Naive thymus-derived CD4-positive, alpha-beta T cell (primary cell): ENCODE data around the gene VPS50. TPM values are rescaled to one million over a fixed set of nuclear protein-coding genes. Genes with fewer than 3 reads are reported as not detected.
A peak's percentile ranks its signal among the peaks of the same experiment; 100 is the strongest.

ENCODE experiments used
- ATAC-seq: fragments of 150-1000 bp; cut with Tn5 transposase; 2 replicates; pipeline ENCODE4 v1.10.0; 2021; ENCODE audit warnings: mild to moderate bottlenecking, moderate library complexity
- CTCF ChIA-PET: fragments of 350-600 bp; sonication (Branson Sonifier 250); formaldehyde crosslinking; loops from one replicate; lab custom pipeline; 2021; ENCODE audit warnings: antibody characterized with exemption; lab: Charles Lee
- POLR2A ChIA-PET: fragments of 350-600 bp; sonication (Branson Sonifier 250); formaldehyde crosslinking; loops from one replicate; lab custom pipeline; 2021; ENCODE audit warnings: antibody characterized with exemption, inconsistent platforms; lab: Charles Lee
- DNase-seq, 9 donors: peaks; one replicate each; pipeline versions ENCODE4 v3.0.0 to v3.0.0-alpha.2; 2020 to 2022; ENCODE audit warnings: mixed read lengths in 1 of 9
- H3K27ac ChIP-seq: one replicate; pipeline ENCODE4 v1.7.0; 2013; ENCODE audit warnings: mild to moderate bottlenecking, low read depth, low read length, moderate library complexity
- H3K27me3 ChIP-seq, 2 donors: one replicate each; pipeline ENCODE4 v1.7.0; 2013; ENCODE audit warnings: low read length in 2 of 2, mild to moderate bottlenecking in 2 of 2, moderate library complexity in 2 of 2; ENCODE audit not compliant: control insufficient read depth in 2 of 2, insufficient read depth in 2 of 2
- H3K36me3 ChIP-seq, 3 experiments: 1 replicate in 2 of 3; 2 replicates in 1 of 3; pipeline ENCODE4 v1.7.0; 2013; ENCODE audit warnings: low read length in 3 of 3, mild to moderate bottlenecking in 3 of 3, moderate library complexity in 1 of 3; ENCODE audit not compliant: insufficient read depth in 3 of 3, control insufficient read depth in 2 of 3
- H3K4me1 ChIP-seq, 2 donors: one replicate each; pipeline ENCODE4 v1.7.0; 2013; ENCODE audit warnings: low read length in 2 of 2, mild to moderate bottlenecking in 2 of 2, moderate library complexity in 1 of 2; ENCODE audit not compliant: control insufficient read depth in 2 of 2, insufficient read depth in 2 of 2
- H3K4me3 ChIP-seq: 2 replicates; pipeline ENCODE4 v1.7.0; 2013; ENCODE audit warnings: mild to moderate bottlenecking, low read length
- H3K9me3 ChIP-seq, 3 experiments: 1 replicate in 2 of 3; 2 replicates in 1 of 3; pipeline ENCODE4 v1.7.0; 2013; ENCODE audit warnings: low read length in 3 of 3; ENCODE audit not compliant: control insufficient read depth in 2 of 3
- H3K27ac Mint-ChIP-seq, 9 donors: one replicate each; pipeline ENCODE4 v1.8.0; 2020 to 2022; ENCODE audit warnings: mixed read lengths in 9 of 9, mild to moderate bottlenecking in 8 of 9, moderate library complexity in 5 of 9, inconsistent platforms in 2 of 9
- H3K27me3 Mint-ChIP-seq, 5 donors: one replicate each; pipeline ENCODE4 v1.8.0; 2021 to 2022; ENCODE audit warnings: mixed read lengths in 5 of 5, mild to moderate bottlenecking in 1 of 5
- H3K36me3 Mint-ChIP-seq, 5 donors: one replicate each; pipeline ENCODE4 v1.8.0; 2020 to 2022; ENCODE audit warnings: mixed read lengths in 5 of 5, mild to moderate bottlenecking in 3 of 5, inconsistent platforms in 1 of 5
- H3K4me1 Mint-ChIP-seq, 7 donors: one replicate each; pipeline ENCODE4 v1.8.0; 2020 to 2022; ENCODE audit warnings: mixed read lengths in 7 of 7, mild to moderate bottlenecking in 3 of 7, inconsistent platforms in 1 of 7
- H3K4me3 Mint-ChIP-seq, 10 donors: one replicate each; pipeline ENCODE4 v1.8.0; 2020 to 2022; ENCODE audit warnings: mild to moderate bottlenecking in 10 of 10, mixed read lengths in 10 of 10, moderate library complexity in 6 of 10, inconsistent platforms in 2 of 10
- H3K9me3 Mint-ChIP-seq, 11 donors: one replicate each; pipeline ENCODE4 v1.8.0; 2020 to 2022; ENCODE audit warnings: mixed read lengths in 11 of 11, mild to moderate bottlenecking in 4 of 11, inconsistent platforms in 1 of 11, moderate library complexity in 1 of 11
- intact Hi-C, 2 donors: fragments of 100-400 bp; cut with micrococcal nuclease; formaldehyde crosslinking; loops; one replicate each; pipeline ENCODE4 v1.15.1; 2023
- polyA plus RNA-seq, 2 donors: library from polyadenylated mRNA; unstranded; fragments of 300-500 nt; fragmentation: Illumina TruSeq; gene quantifications; one replicate each; pipeline ENCODE4 v1.2.3, GENCODE V29; 2021
- total RNA-seq, 6 experiments: library from RNA in 5 of 6; stranded (reverse) in 5 of 6; gene quantifications; 1 replicate in 5 of 6; 2 replicates in 1 of 6; pipeline ENCODE4 v1.2.3 and lab custom pipeline; 2021 to 2026

The VPS50 gene
- total and polyA plus RNA-seq, 7 experiments from 2014 or later, result 15.3 to 44.2 (median 30.7) TPM

GRCh38 chr7:93218997-93219827 lies 13.0 kb upstream of the VPS50 start:
- intact Hi-C loops, result no loop called here
- Histone ChIP-seq H3K27me3 (peaks cover 0 to 6% of the 10 kb centered on the region in 2 donors), H3K9me3 (no peaks in the 10 kb centered on the region), H3K36me3 (no peaks in the 10 kb centered on the region), H3K4me1 (no peaks in the 10 kb centered on the region), H3K4me3 (no peak overlapping the region), H3K27ac (no peak overlapping the region)
- no peak for ATAC-seq
- Mint-ChIP-seq H3K36me3 (no peaks in the 10 kb centered on the region), H3K27me3 (peaks cover 14 to 42% (median 20%) of the 10 kb centered on the region in 5 donors), H3K9me3 (peaks cover 0 to 2% (median 0%) of the 10 kb centered on the region in 11 donors), H3K4me1 (no peaks in the 10 kb centered on the region), H3K27ac (no peak overlapping the region), H3K4me3 (no peak overlapping the region)
- CTCF ChIA-PET, result interaction anchor here (0.8 kb wide), 1 partner anchor 10 kb away, joined by 3 read pairs; no protein-coding TSS in a partner anchor
- POLR2A ChIA-PET, result no interaction called here
- no peak for DNase-seq

GRCh38 chr7:93219868-93220267 lies 12.3 kb upstream of the VPS50 start:
- H3K9me3 ChIP-seq, result no peaks in the 10 kb centered on the region
- CTCF ChIA-PET, result interaction anchor here (0.8 kb wide), 1 partner anchor 9 kb away, joined by 3 read pairs; no protein-coding TSS in a partner anchor
- H3K27ac Mint-ChIP-seq, result no peak overlapping the region
- H3K4me1 Mint-ChIP-seq, result no peaks in the 10 kb centered on the region
- peaks cover 8 to 42% (median 14%) of the 10 kb centered on the region in 5 donors for H3K27me3 Mint-ChIP-seq
- no peak overlapping the region for H3K27ac ChIP-seq
- peaks cover 0 to 2% (median 0%) of the 10 kb centered on the region in 11 donors for H3K9me3 Mint-ChIP-seq
- POLR2A ChIA-PET, result interaction anchor here (0.5 kb wide), 1 partner anchor 10 kb away, joined by 3 read pairs; no protein-coding TSS in a partner anchor
- peaks cover 0 to 6% of the 10 kb centered on the region in 2 donors for H3K27me3 ChIP-seq
- H3K36me3 ChIP-seq, result no peaks in the 10 kb centered on the region
- H3K4me3 ChIP-seq, result no peak overlapping the region
- no peak for DNase-seq
- H3K4me3 Mint-ChIP-seq, result no peak overlapping the region
- H3K36me3 Mint-ChIP-seq, result no peaks in the 10 kb centered on the region
- intact Hi-C loops, result no loop called here
- H3K4me1 ChIP-seq, result no peaks in the 10 kb centered on the region
- ATAC-seq, result no peak

- intact Hi-C loops, result loop anchor here in 1 of 2 donors (5.0 kb wide), 1 partner anchor 534 kb away; no protein-coding TSS in a partner anchor
- Mint-ChIP-seq H3K9me3 (no peaks in the 10 kb centered on the region), H3K4me3 (no peak within 1 kb of the TSS), H3K36me3 (no peaks in the 10 kb centered on the region), H3K27me3 (peaks cover 0 to 38% (median 0%) of the 10 kb centered on the region in 5 donors), H3K27ac (no peak within 1 kb of the TSS), H3K4me1 (peaks cover 0 to 16% (median 11%) of the 10 kb centered on the region in 7 donors)
- DNase-seq (no peak), ATAC-seq (no peak)
- POLR2A ChIA-PET, result interaction anchor here (0.6 kb wide), 1 partner anchor 630 kb away, joined by 4 read pairs; no protein-coding TSS in a partner anchor
- Histone ChIP-seq H3K4me1 (peaks cover 0 to 6% of the 10 kb centered on the region in 2 donors), H3K27ac (no peak within 1 kb of the TSS), H3K27me3 (no peaks in the 10 kb centered on the region), H3K4me3 (no peak within 1 kb of the TSS), H3K36me3 (no peaks in the 10 kb centered on the region), H3K9me3 (no peaks in the 10 kb centered on the region)
- CTCF ChIA-PET, result interaction anchor here (1.8 kb wide), 1 partner anchor 20 kb away, joined by 4 read pairs; no protein-coding TSS in a partner anchor
These were observed 5.9 kb upstream of the VPS50 start, which contains the start of gene HEPACAM2 for GRCh38 chr7:93226310-93226709. TSS of gene HEPACAM2 (minus strand) at chr7:93226469.

GRCh38 chr7:93228302-93228701 lies 3.9 kb upstream of the VPS50 start:
- H3K4me3 ChIP-seq, result no peak overlapping the region
- POLR2A ChIA-PET, result interaction anchor here (1.0 kb wide), 1 partner anchor 110 kb away, joined by 3 read pairs; the partner anchor contains the start of gene SAMD9

GRCh38 chr7:93231259-93231658 lies 907 bp upstream of the VPS50 start:
- H3K9me3 Mint-ChIP-seq, result peaks cover 0 to 4% (median 0%) of the 10 kb centered on the region in 11 donors
- H3K36me3 ChIP-seq, result peaks cover 0 to 2% (median 0%) of the 10 kb centered on the region in 3 experiments
- peak overlapping the region; percentile 89 for H3K27ac ChIP-seq
- peak overlapping the region; percentile 91 to 99 (median 97) for H3K4me3 Mint-ChIP-seq
- peaks cover 5 to 38% (median 21%) of the 10 kb centered on the region in 7 donors for H3K4me1 Mint-ChIP-seq
- H3K36me3 Mint-ChIP-seq, result no peaks in the 10 kb centered on the region
- H3K27ac Mint-ChIP-seq, result peak overlapping the region; percentile 93 to 99 (median 98)
- peaks cover 0 to 14% (median 0%) of the 10 kb centered on the region in 5 donors for H3K27me3 Mint-ChIP-seq
- ChIA-PET CTCF (interaction anchor here (0.6 to 1.2 kb wide), 3 partner anchors 9 to 112 kb away, joined by 3 to 4 read pairs (median 3); no protein-coding TSS in a partner anchor), POLR2A (interaction anchor here (0.5 to 2.6 kb wide), 7 partner anchors 11 to 1351 kb away, joined by 3 to 14 read pairs (median 7); partner anchors contain the start of genes PEX1, RBM48 and SAMD9)
- H3K4me1 ChIP-seq, result peaks cover 6% of the 10 kb centered on the region in 2 donors
- DNase-seq (no peak), ATAC-seq (no peak)
- H3K27me3 ChIP-seq, result no peaks in the 10 kb centered on the region
- H3K4me3 ChIP-seq, result peak overlapping the region; percentile 93
- intact Hi-C loops, result loop anchor here (2.0 to 10.0 kb wide), 9 partner anchors 14 to 1349 kb away; partner anchors contain the start of genes CASD1 (in 2 of the 2), AKAP9 (in 1 of the 2), COL1A2 (in 1 of the 2) and CYP51A1 (in 1 of the 2)
- no peaks in the 10 kb centered on the region for H3K9me3 ChIP-seq

More at GRCh38 chr7:93228302-93228701, 3.9 kb upstream of the VPS50 start:
- intact Hi-C loops, result loop anchor here (1.0 to 5.0 kb wide), 7 partner anchors 50 to 607 kb away; partner anchors contain the start of gene SAMD9L (in 1 of the 2)
- CTCF ChIA-PET, result interaction anchor here (0.6 to 1.1 kb wide), 5 partner anchors 8 to 1944 kb away, joined by 3 to 4 read pairs (median 3); partner anchors contain the start of genes PEX1 and RBM48
- H3K27me3 Mint-ChIP-seq, result peaks cover 0 to 30% (median 0%) of the 10 kb centered on the region in 5 donors
- H3K4me1 Mint-ChIP-seq, result peaks cover 2 to 34% (median 21%) of the 10 kb centered on the region in 7 donors
- Histone ChIP-seq H3K27me3 (no peaks in the 10 kb centered on the region), H3K4me1 (peaks cover 6% of the 10 kb centered on the region in 2 donors), H3K9me3 (no peaks in the 10 kb centered on the region), H3K27ac (peak overlapping the region; percentile 32), H3K36me3 (peaks cover 0 to 2% (median 0%) of the 10 kb centered on the region in 3 experiments)
- H3K36me3 Mint-ChIP-seq, result no peaks in the 10 kb centered on the region
- peak overlapping the region in 8 of 9 donors; percentile 31 to 84 (median 51) for H3K27ac Mint-ChIP-seq
- ATAC-seq, result no peak
- DNase-seq, result peak in 7 of 9 donors; percentile 39 to 79 (median 69)
- peaks cover 0 to 4% (median 0%) of the 10 kb centered on the region in 11 donors for H3K9me3 Mint-ChIP-seq
- H3K4me3 Mint-ChIP-seq, result peak overlapping the region in 1 of 10 donors; percentile 34
